Measurements from ENCODE around the gene ZNF23.

Gene ZNF23

DNA sequence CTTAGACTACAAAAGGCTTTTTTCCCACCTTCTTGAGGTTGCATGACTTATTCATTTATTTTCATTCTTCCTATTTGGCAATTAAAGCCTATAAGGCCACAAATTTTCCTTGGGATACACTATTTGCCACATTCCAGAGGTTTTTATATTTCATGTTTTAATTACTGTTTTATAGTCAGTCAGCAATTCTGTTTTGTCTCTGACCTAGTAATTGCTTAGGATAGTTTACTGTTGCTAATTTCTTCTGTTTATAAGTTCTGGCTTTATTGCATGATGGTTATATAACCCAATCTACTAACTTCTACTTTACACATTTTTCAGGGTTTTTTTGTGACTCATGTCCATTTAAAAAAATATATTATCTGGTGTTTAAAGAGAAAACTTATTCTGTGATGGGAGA lies 2.5 kb downstream of the ZNF23 start:
- no peak overlapping the region for H3K4me3 ChIP-seq (ENCODE audit: low read depth, low read length)
- TF ChIP-seq, protein P1, sequence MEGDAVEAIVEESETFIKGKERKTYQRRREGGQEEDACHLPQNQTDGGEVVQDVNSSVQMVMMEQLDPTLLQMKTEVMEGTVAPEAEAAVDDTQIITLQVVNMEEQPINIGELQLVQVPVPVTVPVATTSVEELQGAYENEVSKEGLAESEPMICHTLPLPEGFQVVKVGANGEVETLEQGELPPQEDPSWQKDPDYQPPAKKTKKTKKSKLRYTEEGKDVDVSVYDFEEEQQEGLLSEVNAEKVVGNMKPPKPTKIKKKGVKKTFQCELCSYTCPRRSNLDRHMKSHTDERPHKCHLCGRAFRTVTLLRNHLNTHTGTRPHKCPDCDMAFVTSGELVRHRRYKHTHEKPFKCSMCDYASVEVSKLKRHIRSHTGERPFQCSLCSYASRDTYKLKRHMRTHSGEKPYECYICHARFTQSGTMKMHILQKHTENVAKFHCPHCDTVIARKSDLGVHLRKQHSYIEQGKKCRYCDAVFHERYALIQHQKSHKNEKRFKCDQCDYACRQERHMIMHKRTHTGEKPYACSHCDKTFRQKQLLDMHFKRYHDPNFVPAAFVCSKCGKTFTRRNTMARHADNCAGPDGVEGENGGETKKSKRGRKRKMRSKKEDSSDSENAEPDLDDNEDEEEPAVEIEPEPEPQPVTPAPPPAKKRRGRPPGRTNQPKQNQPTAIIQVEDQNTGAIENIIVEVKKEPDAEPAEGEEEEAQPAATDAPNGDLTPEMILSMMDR (IDR thresholded peaks at IDR 0.05; ENCODE audit: low read depth, low read length), result no peak
- no peak for DNase-seq (ENCODE audit: low read depth, low spot score)
- in situ Hi-C loops (cut with HindIII; ENCODE audit: low sequenced_read_pairs), result no loop called here

- no peak overlapping the region for H3K4me3 ChIP-seq (ENCODE audit: low read depth, low read length)
- in situ Hi-C loops (cut with HindIII; ENCODE audit: low sequenced_read_pairs), result no loop called here
- no peak for DNase-seq (ENCODE audit: low read depth, low spot score)
- TF ChIP-seq, protein P1 (IDR thresholded peaks at IDR 0.05; ENCODE audit: low read depth, low read length), result no peak
Observed at GRCh38 chr16:71456801-71457200, 5.2 kb downstream of the ZNF23 start.

DNA sequence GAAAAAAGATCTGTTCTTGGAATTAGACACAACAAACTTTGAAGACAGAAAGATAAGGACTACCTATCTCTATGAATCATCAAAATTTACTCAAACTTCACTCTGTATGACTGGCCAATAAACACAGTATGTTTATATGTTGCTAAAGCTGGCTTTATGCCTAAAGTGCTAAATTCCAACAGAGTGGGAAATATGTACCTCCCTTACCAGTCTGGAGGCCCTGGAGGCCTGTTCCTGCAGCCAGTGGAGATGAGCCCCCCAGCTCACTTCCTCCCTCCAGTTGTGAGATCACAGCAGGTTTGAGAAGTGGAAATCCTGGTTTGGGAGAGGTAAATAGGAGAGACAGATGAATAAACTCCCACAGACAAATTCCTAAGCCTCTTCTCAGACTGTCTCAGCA lies 9.0 kb downstream of the ZNF23 start:
- TF ChIP-seq, protein P1 (IDR thresholded peaks at IDR 0.05; ENCODE audit: low read depth, low read length), result no peak
- in situ Hi-C loops (cut with HindIII; ENCODE audit: low sequenced_read_pairs), result no loop called here
- no peak overlapping the region for H3K4me3 ChIP-seq (ENCODE audit: low read depth, low read length)

GRCh38 chr16:71449020-71449419 lies 13.0 kb downstream of the ZNF23 start:
- H3K4me3 ChIP-seq (ENCODE audit: low read depth, low read length), result no peak overlapping the region
- in situ Hi-C loops (cut with HindIII; ENCODE audit: low sequenced_read_pairs), result no loop called here
- no peak for DNase-seq (ENCODE audit: low read depth, low spot score)
- TF ChIP-seq, protein P1 (IDR thresholded peaks at IDR 0.05; ENCODE audit: low read depth, low read length), result no peak

More for the DNA sequence above, 9.0 kb downstream of the ZNF23 start:
- no peak for DNase-seq (ENCODE audit: low read depth, low spot score)

GRCh38 chr16:71448274-71448866 lies 13.7 kb downstream of the ZNF23 start:
- no peak overlapping the region for H3K4me3 ChIP-seq (ENCODE audit: low read depth, low read length)
- TF ChIP-seq, protein P1 (IDR thresholded peaks at IDR 0.05; ENCODE audit: low read depth, low read length), result no peak
- no peak for DNase-seq (ENCODE audit: low read depth, low spot score)
- in situ Hi-C loops (cut with HindIII; ENCODE audit: low sequenced_read_pairs), result no loop called here

- in situ Hi-C loops (cut with HindIII; ENCODE audit: low sequenced_read_pairs), result no loop called here
- no peak overlapping the region for H3K4me3 ChIP-seq (ENCODE audit: low read depth, low read length)
- DNase-seq (ENCODE audit: low read depth, low spot score), result no peak
- TF ChIP-seq, protein P1 (IDR thresholded peaks at IDR 0.05; ENCODE audit: low read depth, low read length), result no peak
Observed at GRCh38 chr16:71443714-71444113, 18.3 kb downstream of the ZNF23 start.

Measured in astrocyte of the spinal cord (primary cell).